AG04449 (cell line): Measurements from ENCODE around the gene NPY2R.

Source experiments
- CTCF ChIA-PET: fragments of 350-600 bp; formaldehyde crosslinking; extraction: SDS; loops from one replicate; lab custom pipeline; 2021; ENCODE audit warnings: antibody characterized with exemption; lab: Yijun Ruan, JAX
- POLR2A ChIA-PET: fragments of 400-600, 350-600 bp; formaldehyde crosslinking; extraction: SDS; loops from one replicate; lab custom pipeline; 2020; ENCODE audit warnings: antibody characterized with exemption, inconsistent platforms; lab: Yijun Ruan, JAX
- DNase-seq: peaks from one replicate; pipeline ENCODE4 v3.0.0-alpha.2; 2010; ENCODE audit warnings: low read depth, low spot score
- H3K4me3 ChIP-seq: 2 replicates; pipeline ENCODE4 v1.5.1; 2011; ENCODE audit warnings: low read depth, mild to moderate bottlenecking, control low read depth, low read length
- TF ChIP-seq, protein P1 (sequence below): IDR thresholded peaks from one replicate; pipeline ENCODE4 v1.5.1; 2011; ENCODE audit warnings: mild to moderate bottlenecking, moderate library complexity, low read length, control low read depth, inconsistent platforms; ENCODE audit not compliant: insufficient read depth; ENCODE audit errors: missing control alignments

NPY2R gene

DNA sequence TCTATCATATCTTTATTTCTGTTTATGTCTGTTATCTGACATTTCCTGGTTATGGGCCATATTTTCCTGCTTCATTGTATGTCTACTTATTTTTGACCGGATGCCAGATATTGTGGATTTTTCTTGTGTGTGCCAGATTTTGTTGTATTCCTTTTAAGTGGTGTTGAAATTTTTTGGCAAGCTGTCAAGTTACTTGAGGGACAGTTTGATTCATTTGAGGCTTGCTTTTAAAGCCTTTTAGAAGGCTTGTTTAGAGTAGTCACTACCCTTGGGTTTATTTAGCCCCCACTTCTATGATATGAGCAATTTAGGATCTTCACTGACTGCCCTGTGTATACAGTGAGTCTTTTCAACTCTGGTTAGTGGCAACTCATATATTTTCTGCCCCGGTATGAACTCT lies 29.2 kb upstream of the NPY2R start:
- ChIA-PET POLR2A (no interaction called here), CTCF (no interaction called here)
- H3K4me3 ChIP-seq = no peak overlapping the region
- no peak for DNase-seq
- TF ChIP-seq, protein P1, sequence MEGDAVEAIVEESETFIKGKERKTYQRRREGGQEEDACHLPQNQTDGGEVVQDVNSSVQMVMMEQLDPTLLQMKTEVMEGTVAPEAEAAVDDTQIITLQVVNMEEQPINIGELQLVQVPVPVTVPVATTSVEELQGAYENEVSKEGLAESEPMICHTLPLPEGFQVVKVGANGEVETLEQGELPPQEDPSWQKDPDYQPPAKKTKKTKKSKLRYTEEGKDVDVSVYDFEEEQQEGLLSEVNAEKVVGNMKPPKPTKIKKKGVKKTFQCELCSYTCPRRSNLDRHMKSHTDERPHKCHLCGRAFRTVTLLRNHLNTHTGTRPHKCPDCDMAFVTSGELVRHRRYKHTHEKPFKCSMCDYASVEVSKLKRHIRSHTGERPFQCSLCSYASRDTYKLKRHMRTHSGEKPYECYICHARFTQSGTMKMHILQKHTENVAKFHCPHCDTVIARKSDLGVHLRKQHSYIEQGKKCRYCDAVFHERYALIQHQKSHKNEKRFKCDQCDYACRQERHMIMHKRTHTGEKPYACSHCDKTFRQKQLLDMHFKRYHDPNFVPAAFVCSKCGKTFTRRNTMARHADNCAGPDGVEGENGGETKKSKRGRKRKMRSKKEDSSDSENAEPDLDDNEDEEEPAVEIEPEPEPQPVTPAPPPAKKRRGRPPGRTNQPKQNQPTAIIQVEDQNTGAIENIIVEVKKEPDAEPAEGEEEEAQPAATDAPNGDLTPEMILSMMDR = no peak

DNA sequence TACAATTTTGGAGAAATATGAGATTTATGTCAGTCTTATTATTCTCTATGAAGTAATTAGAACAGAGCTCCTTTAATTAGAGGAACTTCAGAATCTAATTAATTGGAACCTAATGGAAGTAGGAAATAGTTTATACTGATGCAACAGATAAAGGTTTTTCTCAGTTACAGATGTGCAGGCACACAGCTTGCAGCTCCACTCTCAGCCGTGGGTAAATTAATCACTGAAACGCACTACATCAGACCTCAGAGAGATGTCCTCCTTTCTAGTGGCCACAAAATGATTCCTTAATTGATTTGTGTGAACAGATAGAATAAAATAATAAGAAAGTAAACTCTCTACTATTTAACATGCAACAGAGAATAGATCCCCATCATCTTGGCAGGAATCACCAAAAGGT lies 21.5 kb upstream of the NPY2R start:
- no peak for DNase-seq
- ChIA-PET CTCF (no interaction called here), POLR2A (no interaction called here)
- H3K4me3 ChIP-seq = no peak overlapping the region
- TF ChIP-seq, protein P1 = no peak

DNA sequence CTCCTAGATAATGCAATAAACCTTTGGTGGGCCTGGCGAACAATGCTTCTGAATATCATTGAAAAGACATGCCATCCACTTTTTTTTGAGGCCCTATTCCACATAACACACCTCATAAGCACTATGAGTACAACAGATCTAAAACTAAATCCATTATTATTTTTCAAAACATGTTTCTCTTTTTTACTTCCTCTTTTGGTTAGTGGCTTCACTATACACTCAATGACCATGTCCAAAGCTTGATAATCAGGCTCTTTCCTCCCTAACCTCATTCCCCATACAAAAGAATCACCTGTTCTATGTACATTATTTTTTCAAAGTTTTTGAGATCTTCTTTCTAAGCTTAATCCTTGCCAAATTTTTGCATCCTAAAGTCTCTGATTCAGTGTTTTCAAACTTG lies 20.4 kb upstream of the NPY2R start:
- DNase-seq = no peak
- TF ChIP-seq, protein P1 = no peak
- CTCF ChIA-PET = no interaction called here
- no peak overlapping the region for H3K4me3 ChIP-seq
- POLR2A ChIA-PET = no interaction called here

GRCh38 chr4:155190099-155190498 lies 18.3 kb upstream of the NPY2R start:
- H3K4me3 ChIP-seq = no peak overlapping the region
- TF ChIP-seq, protein P1 = no peak
- POLR2A ChIA-PET = no interaction called here
- CTCF ChIA-PET = no interaction called here
- DNase-seq = no peak

GRCh38 chr4:155197757-155198156 lies 10.7 kb upstream of the NPY2R start:
- POLR2A ChIA-PET = no interaction called here
- TF ChIP-seq, protein P1 = no peak
- H3K4me3 ChIP-seq = no peak overlapping the region
- CTCF ChIA-PET = no interaction called here
- DNase-seq = no peak

- DNase-seq = no peak
- TF ChIP-seq, protein P1 = no peak
- ChIA-PET CTCF (no interaction called here), POLR2A (no interaction called here)
- H3K4me3 ChIP-seq = no peak overlapping the region
Measured at GRCh38 chr4:155207534-155208257, 740 bp upstream of the NPY2R start.
